Measurements from ENCODE around the gene INTS1.

DNA sequence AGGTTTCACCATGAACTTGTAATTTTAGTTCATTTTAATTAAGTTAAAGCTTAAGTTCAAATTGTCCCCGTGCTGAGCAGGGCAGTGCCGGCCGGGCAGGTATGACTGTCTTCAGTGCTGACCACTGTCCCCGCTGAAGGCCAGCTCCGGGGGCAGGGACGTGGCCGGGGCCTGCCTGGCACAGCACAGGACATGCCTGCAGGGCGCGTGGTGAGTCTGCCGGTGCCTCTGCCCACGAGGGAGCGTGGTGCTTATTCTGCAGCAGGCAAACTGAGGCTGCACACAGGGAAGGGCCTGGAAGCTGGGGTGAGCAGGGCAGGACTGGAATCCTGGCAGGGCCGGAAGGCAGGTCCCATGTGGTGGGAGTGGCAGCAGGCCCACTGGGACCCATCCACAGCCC lies 54.7 kb downstream of the INTS1 start:
- TF ChIP-seq, protein P1, sequence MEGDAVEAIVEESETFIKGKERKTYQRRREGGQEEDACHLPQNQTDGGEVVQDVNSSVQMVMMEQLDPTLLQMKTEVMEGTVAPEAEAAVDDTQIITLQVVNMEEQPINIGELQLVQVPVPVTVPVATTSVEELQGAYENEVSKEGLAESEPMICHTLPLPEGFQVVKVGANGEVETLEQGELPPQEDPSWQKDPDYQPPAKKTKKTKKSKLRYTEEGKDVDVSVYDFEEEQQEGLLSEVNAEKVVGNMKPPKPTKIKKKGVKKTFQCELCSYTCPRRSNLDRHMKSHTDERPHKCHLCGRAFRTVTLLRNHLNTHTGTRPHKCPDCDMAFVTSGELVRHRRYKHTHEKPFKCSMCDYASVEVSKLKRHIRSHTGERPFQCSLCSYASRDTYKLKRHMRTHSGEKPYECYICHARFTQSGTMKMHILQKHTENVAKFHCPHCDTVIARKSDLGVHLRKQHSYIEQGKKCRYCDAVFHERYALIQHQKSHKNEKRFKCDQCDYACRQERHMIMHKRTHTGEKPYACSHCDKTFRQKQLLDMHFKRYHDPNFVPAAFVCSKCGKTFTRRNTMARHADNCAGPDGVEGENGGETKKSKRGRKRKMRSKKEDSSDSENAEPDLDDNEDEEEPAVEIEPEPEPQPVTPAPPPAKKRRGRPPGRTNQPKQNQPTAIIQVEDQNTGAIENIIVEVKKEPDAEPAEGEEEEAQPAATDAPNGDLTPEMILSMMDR (IDR thresholded peaks at IDR 0.05): no peak
- TF ChIP-seq EZH2 (IDR thresholded peaks at IDR 0.05; ENCODE audit: borderline replicate concordance, insufficient read depth, low read depth, low read length, poor library complexity, severe bottlenecking): no peak

Measured in B cell (primary cell).